HEK293 (cell line): ENCODE data around the gene FRG2.
"Not testable (repeated sequence)": the region's sequence is repeated elsewhere in the genome, so short reads cannot be mapped to it uniquely, and the experiment has no call there.

Source experiments
- BCL6B ChIP-seq: fragments of 450-650 bp; formaldehyde crosslinking; IDR thresholded peaks from 2 replicates; pipeline ENCODE4 v1.5.1; 2017; ENCODE audit warnings: missing biosample characterization, missing genetic modification characterization
- CTCF ChIP-seq: fragments of 450-650 bp; formaldehyde crosslinking; IDR thresholded peaks from 2 replicates; pipeline ENCODE4 v1.5.1; 2016; ENCODE audit warnings: missing biosample characterization, missing genetic modification characterization
- GLI4 ChIP-seq: fragments of 450-650 bp; formaldehyde crosslinking; IDR thresholded peaks from 2 replicates; pipeline ENCODE4 v1.5.1; 2016; ENCODE audit warnings: missing biosample characterization, missing genetic modification characterization
- SALL2 ChIP-seq: fragments of 450-650 bp; formaldehyde crosslinking; IDR thresholded peaks from 2 replicates; pipeline ENCODE4 v1.5.0; 2017; ENCODE audit warnings: missing biosample characterization, mild to moderate bottlenecking, missing genetic modification characterization, borderline replicate concordance
- ZNF112 ChIP-seq: fragments of 450-650 bp; formaldehyde crosslinking; IDR thresholded peaks from 2 replicates; pipeline ENCODE4 v1.5.0; 2017; ENCODE audit warnings: missing biosample characterization, missing genetic modification characterization
- ZNF174 ChIP-seq: fragments of 450-650 bp; formaldehyde crosslinking; IDR thresholded peaks from 2 replicates; pipeline ENCODE4 v1.5.0; 2017; ENCODE audit warnings: missing biosample characterization, mild to moderate bottlenecking, missing genetic modification characterization
- ZNF660 ChIP-seq: fragments of 450-650 bp; IDR thresholded peaks from 2 replicates; pipeline ENCODE4 v1.5.1; 2018; ENCODE audit warnings: missing biosample characterization, mild to moderate bottlenecking, missing genetic modification characterization

GRCh38 chr4:190027156-190027555 is at the start of gene FRG2:
- TF ChIP-seq GLI4, ZNF660, ZNF174, ZNF112, SALL2, CTCF, BCL6B (tag by site-specific recombination): not testable (repeated sequence)
